ENCODE measurements around the gene MAMLD1. TPM values are rescaled to one million over a fixed set of nuclear protein-coding genes. Genes with fewer than 3 reads are reported as not detected.

The MAMLD1 gene
- total and polyA plus RNA-seq, 2 of the 8 experiments (the other 6 are each of a cell fraction or from before 2014, with no cell fraction given): 0.09 to 0.26 TPM

DNA sequence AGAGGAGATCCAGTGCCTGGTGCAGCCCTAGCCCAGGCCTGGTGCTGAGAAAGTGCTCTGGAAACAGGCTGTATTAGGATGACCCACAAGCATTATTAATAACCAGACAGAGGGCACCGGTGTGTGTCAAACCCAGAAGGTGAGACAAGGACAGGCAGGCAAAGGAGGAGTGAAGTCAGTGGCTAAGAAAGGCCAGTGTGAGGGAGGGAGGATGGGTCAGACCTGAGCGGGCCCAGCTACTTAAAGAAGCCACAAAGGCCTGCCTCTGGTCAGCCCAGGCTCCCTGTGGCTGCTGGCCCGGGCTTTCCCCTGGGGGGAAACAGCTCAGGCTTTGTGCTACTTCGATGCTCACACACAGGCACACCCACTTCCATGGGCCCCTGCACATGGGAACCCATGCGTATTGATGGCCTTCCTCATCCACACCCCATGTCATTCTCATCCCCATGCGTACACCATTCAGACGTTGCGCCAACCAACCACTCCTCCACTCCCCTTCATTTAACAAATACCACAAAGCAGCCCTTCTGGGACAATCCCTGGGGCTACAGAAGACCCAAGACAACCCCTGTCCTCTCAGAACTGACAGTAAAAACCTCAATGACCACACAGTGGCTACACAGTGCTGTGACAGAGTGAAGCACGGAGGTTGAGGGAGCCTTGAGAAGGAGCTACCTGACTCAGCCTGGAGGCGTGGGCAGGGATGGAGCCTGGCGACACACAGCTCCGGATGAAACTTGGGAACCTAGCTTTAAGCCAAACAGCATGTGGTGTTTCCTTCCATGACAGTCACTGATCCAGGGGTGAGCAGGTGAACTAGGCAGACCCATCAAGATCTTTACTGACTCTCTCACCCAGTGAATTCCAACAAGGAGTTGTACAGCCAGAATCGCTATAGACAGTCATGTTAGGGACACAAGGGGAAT is 180.4 kb downstream of the MAMLD1 start (continued):
- TF ChIP-seq SP1 (IDR thresholded peaks at IDR 0.05; ENCODE audit: low read depth, low read length): no peak
- no peak for TF ChIP-seq YY1 (IDR thresholded peaks at IDR 0.05; ENCODE audit: low read depth, low read length)
- no peak for TF ChIP-seq ATF2 (IDR thresholded peaks at IDR 0.05; ENCODE audit: low read length)
- no peak for TF ChIP-seq RXRA (IDR thresholded peaks at IDR 0.05; ENCODE audit: insufficient read depth, low read depth, low read length)
- no peak for TF ChIP-seq BACH1 (IDR thresholded peaks at IDR 0.05; ENCODE audit: low read length)
- no peak for TF ChIP-seq KDM1A (IDR thresholded peaks at IDR 0.05; ENCODE audit: borderline replicate concordance, low read length)
- no peak for TF ChIP-seq CHD7 (IDR thresholded peaks at IDR 0.05; ENCODE audit: insufficient replicate concordance, low read length)
- no peak for TF ChIP-seq PHF8 (conservative IDR thresholded peaks at IDR 0.05; ENCODE audit: low read depth, low read length)
